ENCODE data around the gene AHRR.
"Not testable (repeated sequence)": the region's sequence is repeated elsewhere in the genome, so short reads cannot be mapped to it uniquely, and the experiment has no call there.

Gene AHRR

DNA sequence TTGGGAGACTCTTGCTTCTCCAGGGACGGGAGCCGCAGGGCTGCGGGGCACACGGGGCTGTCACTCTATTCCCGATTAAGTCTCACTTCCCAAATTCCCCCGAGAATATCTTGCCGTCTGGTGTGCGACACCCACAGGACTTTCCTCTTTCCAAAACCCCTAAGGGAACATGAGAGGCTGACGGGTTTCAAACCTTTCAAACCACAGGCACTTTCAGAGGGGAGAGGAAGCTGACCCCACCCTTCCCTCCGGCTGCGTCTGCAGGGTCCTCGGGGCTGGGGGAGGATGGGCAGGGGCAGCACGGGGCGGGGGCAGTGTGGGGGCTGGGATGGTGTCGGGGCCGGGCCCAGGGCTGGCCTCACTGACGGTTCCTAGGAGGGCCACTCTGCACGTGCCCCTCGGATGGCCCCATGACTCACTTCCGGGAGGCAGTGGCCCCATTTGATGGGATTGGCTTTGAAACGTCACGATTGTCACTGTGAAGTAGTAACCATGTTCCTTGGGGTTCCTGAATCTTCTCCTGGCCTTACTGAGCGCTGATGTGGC lies 164.5 kb downstream of the AHRR start:
- Mint-ChIP-seq H3K9me3 (no peaks in the 10 kb centered on the region), H3K27ac (ENCODE audit: low read depth) (no peak overlapping the region), H3K4me1 (no peaks in the 10 kb centered on the region), H3K27me3 (no peaks in the 10 kb centered on the region), H3K36me3 (ENCODE audit: insufficient read depth) (no peaks in the 10 kb centered on the region), H3K4me3 (no peak overlapping the region)
- no peak for ATAC-seq (replicated peaks; ENCODE audit: extremely low read depth, poor library complexity, severe bottlenecking)
- no peak for DNase-seq (ENCODE audit: low spot score in 2 of 2)

- not testable (repeated sequence) for H3K4me3 Mint-ChIP-seq; H3K36me3 Mint-ChIP-seq (ENCODE audit: insufficient read depth); DNase-seq (ENCODE audit: low spot score in 2 of 2); ATAC-seq (replicated peaks; ENCODE audit: extremely low read depth, poor library complexity, severe bottlenecking); H3K9me3 Mint-ChIP-seq; H3K4me1 Mint-ChIP-seq; H3K27ac Mint-ChIP-seq (ENCODE audit: low read depth); H3K27me3 Mint-ChIP-seq
Measured at GRCh38 chr5:486597-486996, 165.1 kb downstream of the AHRR start.
